GM18526 (cell line): Measurements from ENCODE around the gene ALG2.

Experiments
- POLR2A ChIP-seq: IDR thresholded peaks from 3 replicates; pipeline ENCODE4 v1.6.1; 2011; ENCODE audit not compliant: insufficient read length; ENCODE audit errors: extremely low read depth

ALG2 gene, protein sequence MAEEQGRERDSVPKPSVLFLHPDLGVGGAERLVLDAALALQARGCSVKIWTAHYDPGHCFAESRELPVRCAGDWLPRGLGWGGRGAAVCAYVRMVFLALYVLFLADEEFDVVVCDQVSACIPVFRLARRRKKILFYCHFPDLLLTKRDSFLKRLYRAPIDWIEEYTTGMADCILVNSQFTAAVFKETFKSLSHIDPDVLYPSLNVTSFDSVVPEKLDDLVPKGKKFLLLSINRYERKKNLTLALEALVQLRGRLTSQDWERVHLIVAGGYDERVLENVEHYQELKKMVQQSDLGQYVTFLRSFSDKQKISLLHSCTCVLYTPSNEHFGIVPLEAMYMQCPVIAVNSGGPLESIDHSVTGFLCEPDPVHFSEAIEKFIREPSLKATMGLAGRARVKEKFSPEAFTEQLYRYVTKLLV

GRCh38 chr9:99221621-99222415, at the start of gene ALG2, which contains the start of gene SEC61B:
Gene ALG2 (minus strand): TSS chr9:99221942. CDS start chr9:99221894, 48 bp downstream.
Gene SEC61B (plus strand): TSS chr9:99222282. CDS start chr9:99222364, 82 bp downstream.
- TF ChIP-seq POLR2A: peak; percentile 94

DNA sequence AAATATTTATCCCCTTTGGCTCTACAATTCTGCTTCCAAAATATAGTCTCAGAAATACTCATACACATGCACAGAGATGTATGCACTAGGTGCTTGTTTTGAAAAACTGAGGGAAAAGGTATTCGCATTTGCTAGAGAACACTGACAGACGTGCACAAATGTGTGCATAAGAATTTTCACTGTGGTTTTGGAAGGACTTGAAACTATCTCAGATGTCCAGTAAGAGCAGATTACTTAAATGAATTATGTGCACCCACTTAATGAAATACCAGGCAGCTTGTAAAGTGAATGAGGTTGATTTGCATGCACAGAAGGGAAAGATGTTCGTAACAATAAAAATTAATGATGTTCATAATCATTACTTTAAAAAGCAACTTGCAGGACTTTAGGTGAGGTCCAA, 48.7 kb upstream of the ALG2 start:
- no peak for TF ChIP-seq POLR2A

DNA sequence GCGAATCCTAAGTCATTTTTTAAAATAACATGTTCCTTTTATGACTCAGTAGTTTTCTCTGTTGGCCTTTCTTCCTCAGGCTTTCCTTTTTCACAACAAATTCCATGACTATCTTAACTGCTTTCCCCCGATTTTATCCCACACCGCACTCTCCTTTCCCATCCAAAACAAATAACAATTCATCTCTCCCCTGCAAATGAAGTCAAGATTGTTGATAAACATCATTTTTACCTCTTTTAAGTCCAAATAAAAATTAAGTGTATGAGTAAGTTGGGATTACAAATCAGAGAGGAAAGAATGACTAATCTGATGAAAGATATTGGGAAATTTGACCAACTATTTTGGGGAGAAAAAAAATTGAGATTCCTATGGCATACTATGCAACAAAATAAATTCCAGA, 47.7 kb upstream of the ALG2 start:
- no peak for TF ChIP-seq POLR2A

- no peak for TF ChIP-seq POLR2A
Measured at GRCh38 chr9:99266255-99267023, 44.7 kb upstream of the ALG2 start.

DNA sequence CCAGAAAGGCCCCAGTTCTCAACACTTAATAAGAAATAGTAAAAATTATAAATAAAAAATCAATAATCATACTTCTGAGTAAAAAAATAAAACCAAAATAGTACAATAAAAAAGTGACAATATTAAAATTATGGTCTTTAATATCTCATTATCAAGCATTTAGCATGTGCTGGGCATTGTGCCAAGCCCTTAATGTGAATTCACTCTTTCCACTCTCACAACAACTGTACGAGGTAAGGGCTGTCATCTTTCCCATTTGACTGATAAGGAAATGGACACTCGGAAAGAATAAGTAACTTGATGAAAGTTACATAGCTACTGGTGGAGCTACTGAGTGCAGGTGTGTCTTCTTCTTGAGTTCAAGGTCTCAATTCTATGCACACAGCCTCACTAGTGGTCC, 43.9 kb upstream of the ALG2 start:
- TF ChIP-seq POLR2A: no peak

- TF ChIP-seq POLR2A: no peak
Measured at GRCh38 chr9:99264070-99264680, 42.4 kb upstream of the ALG2 start.

- TF ChIP-seq POLR2A: no peak
Measured at GRCh38 chr9:99262949-99263418, 41.2 kb upstream of the ALG2 start.

GRCh38 chr9:99261923-99262322, 40.2 kb upstream of the ALG2 start:
- no peak for TF ChIP-seq POLR2A

- peak; percentile 18 for TF ChIP-seq POLR2A
Measured at GRCh38 chr9:99259231-99259918, 37.6 kb upstream of the ALG2 start.

- no peak for TF ChIP-seq POLR2A
Measured at GRCh38 chr9:99257723-99258389, 36.1 kb upstream of the ALG2 start.

DNA sequence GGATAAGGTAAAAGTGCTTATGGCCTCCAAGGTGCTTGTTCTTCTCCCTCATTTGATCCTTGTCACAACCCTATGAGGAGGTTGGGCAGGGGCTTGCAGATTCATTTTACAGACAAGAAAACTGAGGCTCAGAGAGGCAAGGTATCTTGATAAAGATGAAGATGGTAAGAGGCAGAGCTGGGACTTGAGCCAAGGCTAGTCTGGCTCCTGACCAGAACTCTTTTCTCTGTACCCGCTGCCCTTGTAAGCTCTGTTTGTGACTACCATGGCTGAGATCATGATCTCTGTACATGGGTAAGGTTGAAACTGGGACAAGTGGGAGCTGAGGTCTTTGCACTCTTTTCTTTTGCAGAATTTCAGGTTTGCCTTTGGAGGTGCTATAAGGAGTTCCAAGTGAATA, 33.9 kb upstream of the ALG2 start:
- no peak for TF ChIP-seq POLR2A

GRCh38 chr9:99253772-99254431, 32.2 kb upstream of the ALG2 start:
- TF ChIP-seq POLR2A: peak; percentile 57

GRCh38 chr9:99253134-99253533, 31.4 kb upstream of the ALG2 start:
- TF ChIP-seq POLR2A: peak; percentile 19
